K562 (cell line): ENCODE results near the gene CALHM4. TPM values are rescaled to one million over a fixed set of nuclear protein-coding genes. Genes with fewer than 3 reads are reported as not detected.

ENCODE experiments used
- FIP1L1 ChIP-seq: fragments of 200-400 bp; formaldehyde crosslinking; IDR thresholded peaks from 2 replicates; pipeline ENCODE4 v1.6.1; 2018; ENCODE audit warnings: mild to moderate bottlenecking, low read depth, low read length; ENCODE audit not compliant: poor library complexity, severe bottlenecking
- HMGN3 ChIP-seq: IDR thresholded peaks from 2 replicates; pipeline ENCODE4 v1.6.1; 2011; ENCODE audit warnings: borderline replicate concordance, low read depth, mild to moderate bottlenecking, mixed read lengths, low read length; ENCODE audit not compliant: insufficient read length; ENCODE audit errors: extremely low read depth
- NCOR1 ChIP-seq: fragments of 450-650 bp; IDR thresholded peaks from 2 replicates; pipeline ENCODE4 v1.6.1; 2016; ENCODE audit warnings: mild to moderate bottlenecking, moderate library complexity
- PTBP1 ChIP-seq: fragments of 200-400 bp; formaldehyde crosslinking; IDR thresholded peaks from 2 replicates; pipeline ENCODE4 v1.6.1; 2017; ENCODE audit warnings: low read depth, low read length
- RBM15 ChIP-seq: fragments of 200-400 bp; formaldehyde crosslinking; IDR thresholded peaks from 2 replicates; pipeline ENCODE4 v1.6.1; 2018; ENCODE audit warnings: mild to moderate bottlenecking, low read length, moderate library complexity; ENCODE audit not compliant: insufficient read depth
- RCOR1 ChIP-seq, 2 experiments: IDR thresholded peaks; 2 replicates each; pipeline ENCODE4 v1.6.1; 2012; ENCODE audit warnings: low read depth in 2 of 2, low read length in 2 of 2, borderline replicate concordance in 1 of 2, improper control_type of control experiment in 1 of 2
- RFX5 ChIP-seq: IDR thresholded peaks from 2 replicates; pipeline ENCODE4 v1.6.1; 2011; ENCODE audit warnings: low read depth, mild to moderate bottlenecking, improper control_type of control experiment, low read length
- SRF ChIP-seq, 2 experiments: fragments of 250-450, 450-650 bp in 1 of 2; sonication (Bioruptor Pico) in 1 of 2; sonication (generic) in 1 of 2; formaldehyde crosslinking; IDR thresholded peaks; 2 replicates each; pipeline versions ENCODE4 v1.5.0 to v1.5.1; 2020 to 2022; ENCODE audit warnings: mild to moderate bottlenecking in 1 of 2, missing genetic modification reagents in 1 of 2
- YY1 ChIP-seq, 3 experiments: IDR thresholded peaks; 2 replicates each; pipeline ENCODE4 v1.6.1; 2011; ENCODE audit warnings: low read length in 2 of 3, mild to moderate bottlenecking in 2 of 3, moderate library complexity in 2 of 3, borderline replicate concordance in 1 of 3, control low read depth in 1 of 3, low read depth in 1 of 3; ENCODE audit not compliant: insufficient read depth in 3 of 3, insufficient replicate concordance in 2 of 3, control insufficient read depth in 1 of 3, insufficient read length in 1 of 3; ENCODE audit errors: extremely low read depth in 1 of 3
- ZBTB17 ChIP-seq: fragments of 450-650 bp; formaldehyde crosslinking; IDR thresholded peaks from 2 replicates; pipeline ENCODE4 v1.4.0; 2020; ENCODE audit warnings: mild to moderate bottlenecking
- ZNF75A ChIP-seq: fragments of 450-650 bp; formaldehyde crosslinking; IDR thresholded peaks from 2 replicates; pipeline ENCODE4 v1.4.0; 2020; ENCODE audit warnings: mild to moderate bottlenecking
- polyA plus RNA-seq, 8 experiments: library from polyadenylated mRNA; depleted of rRNA in 4 of 8; stranded (reverse) in 5 of 8; unstranded in 3 of 8; fragments of >200 nt; fragmentation: Nextera tagmentation in 2 of 8; fragmentation: Illumina TruSeq in 1 of 8; extraction: Ambion mirVana in 2 of 8; extraction: Trizol in 1 of 8; gene quantifications; 2 replicates each; pipeline versions ENCODE4 v1.2.1 to v1.2.3, GENCODE V29; 2011 to 2014; ENCODE audit warnings: inconsistent platforms in 1 of 8, missing spikeins in 1 of 8
- total RNA-seq, 7 experiments: library from RNA; depleted of rRNA in 6 of 7; stranded (reverse); fragments of >200 nt in 6 of 7; fragmentation: Illumina TruSeq in 2 of 7; extraction: Trizol in 2 of 7; gene quantifications; 2 replicates each; pipeline versions ENCODE4 v1.2.1 to v1.2.3, GENCODE V29; 2011 to 2021; ENCODE audit warnings: low replicate concordance in 1 of 7
- TF ChIP-seq, protein P1 (sequence below), 2 experiments: fragments of 450-650 bp in 1 of 2; sonication (generic) in 1 of 2; formaldehyde crosslinking in 1 of 2; IDR thresholded peaks in 1 of 2; conservative IDR thresholded peaks in 1 of 2; 2 replicates each; pipeline versions ENCODE4 v1.6.1 to v1.8.1; 2016 to 2023; ENCODE audit warnings: mild to moderate bottlenecking in 2 of 2, moderate library complexity in 2 of 2, inconsistent platforms in 1 of 2, missing genetic modification reagents in 1 of 2
- TF ChIP-seq, protein P2 (sequence below): fragments of 250-450 bp; sonication (Bioruptor Pico); IDR thresholded peaks from 2 replicates; pipeline ENCODE4 v1.4.0; 2020; ENCODE audit warnings: mild to moderate bottlenecking, moderate library complexity, borderline replicate concordance
- TF ChIP-seq, protein P3 (sequence below): sonication (generic); formaldehyde crosslinking; IDR thresholded peaks from 2 replicates; pipeline ENCODE4 v1.8.0; 2023; ENCODE audit warnings: mild to moderate bottlenecking, missing genetic modification reagents
- TF ChIP-seq, protein P4 (sequence below): fragments of 450-650 bp; formaldehyde crosslinking; IDR thresholded peaks from 2 replicates; pipeline ENCODE4 v1.4.0; 2020; ENCODE audit warnings: mild to moderate bottlenecking, moderate library complexity

The CALHM4 gene
- total and polyA plus RNA-seq, 9 of the 15 experiments (the other 6 are each of a cell fraction or from before 2014, with no cell fraction given) = not detected

DNA sequence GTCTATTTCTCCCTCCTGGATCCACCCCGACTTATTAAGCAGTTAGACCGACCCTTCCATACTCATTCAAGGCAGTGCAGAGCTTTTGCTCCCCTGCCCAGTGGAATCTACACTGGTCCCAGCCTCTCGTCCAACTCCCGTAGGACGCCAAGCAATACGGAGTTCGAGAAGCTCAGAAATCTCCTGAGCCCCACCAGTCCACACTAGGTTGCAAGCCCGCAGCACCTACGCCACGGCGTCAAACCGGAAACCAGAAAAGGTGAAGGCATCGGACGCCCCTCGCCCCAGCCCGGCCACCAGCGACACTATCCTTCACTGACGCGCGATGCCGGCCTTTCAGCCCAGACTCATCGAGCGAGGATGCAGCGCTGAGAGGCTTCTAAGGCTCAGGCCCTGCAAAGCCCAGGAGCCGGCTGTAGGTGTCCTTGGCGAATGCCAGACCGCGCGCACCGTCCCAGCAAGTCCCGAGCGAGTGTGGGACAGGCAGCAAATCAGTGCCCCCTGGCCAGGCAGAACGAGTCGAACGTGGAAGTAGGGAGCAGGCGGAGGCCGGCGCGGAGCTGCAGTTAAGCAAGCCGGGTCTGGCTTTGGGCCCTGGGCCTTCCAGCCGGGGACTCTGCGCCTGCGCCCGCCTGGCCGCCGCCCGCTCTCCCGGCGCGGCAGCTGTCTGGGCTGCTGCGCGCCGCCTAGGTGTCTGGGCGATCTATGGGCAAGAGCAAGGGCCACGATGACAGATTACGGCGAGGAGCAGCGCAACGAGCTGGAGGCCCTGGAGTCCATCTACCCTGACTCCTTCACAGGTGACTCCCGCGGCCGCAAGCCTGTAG lies 17.5 kb downstream of the CALHM4 start, which contains the start of gene RWDD1 (continued):
- TF ChIP-seq, protein P1, sequence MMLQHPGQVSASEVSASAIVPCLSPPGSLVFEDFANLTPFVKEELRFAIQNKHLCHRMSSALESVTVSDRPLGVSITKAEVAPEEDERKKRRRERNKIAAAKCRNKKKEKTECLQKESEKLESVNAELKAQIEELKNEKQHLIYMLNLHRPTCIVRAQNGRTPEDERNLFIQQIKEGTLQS (IDR thresholded peaks at IDR 0.05) = peak; percentile 27; the same call in 1 of the 2 replicates
- TF ChIP-seq, protein P1 (CRISPR knock-in tag; conservative IDR thresholded peaks at IDR 0.05) = no peak
- TF ChIP-seq RBM15 (no peak), YY1 (IDR thresholded peaks at IDR 0.05; ENCODE audit: borderline replicate concordance in 1 of 3, control insufficient read depth in 1 of 3, extremely low read depth in 1 of 3, insufficient read depth in 3 of 3, insufficient read length in 1 of 3, insufficient replicate concordance in 2 of 3, low read depth in 1 of 3, low read length in 2 of 3) (peak in 2 of 3 experiments; percentile 59 to 72), NCOR1 (peak; percentile 32; the same call in 1 of the 2 replicates), SRF (CRISPR knock-in tag; IDR thresholded peaks at IDR 0.05) (no peak), RFX5 (0 out of 2 replicates have a peak, but pooled peaks have one; percentile 33), PTBP1 (no peak), FIP1L1 (peak; percentile 97), HMGN3 (peak; percentile 81), ZNF75A (CRISPR knock-in tag) (no peak), ZBTB17 (CRISPR knock-in tag) (peak; percentile 100), RCOR1 (IDR thresholded peaks at IDR 0.05; ENCODE audit: borderline replicate concordance in 1 of 2, low read depth in 2 of 2, low read length in 2 of 2) (peak; percentile 73 to 88; a peak in 3 of 4 replicates)
- TF ChIP-seq, protein P2, sequence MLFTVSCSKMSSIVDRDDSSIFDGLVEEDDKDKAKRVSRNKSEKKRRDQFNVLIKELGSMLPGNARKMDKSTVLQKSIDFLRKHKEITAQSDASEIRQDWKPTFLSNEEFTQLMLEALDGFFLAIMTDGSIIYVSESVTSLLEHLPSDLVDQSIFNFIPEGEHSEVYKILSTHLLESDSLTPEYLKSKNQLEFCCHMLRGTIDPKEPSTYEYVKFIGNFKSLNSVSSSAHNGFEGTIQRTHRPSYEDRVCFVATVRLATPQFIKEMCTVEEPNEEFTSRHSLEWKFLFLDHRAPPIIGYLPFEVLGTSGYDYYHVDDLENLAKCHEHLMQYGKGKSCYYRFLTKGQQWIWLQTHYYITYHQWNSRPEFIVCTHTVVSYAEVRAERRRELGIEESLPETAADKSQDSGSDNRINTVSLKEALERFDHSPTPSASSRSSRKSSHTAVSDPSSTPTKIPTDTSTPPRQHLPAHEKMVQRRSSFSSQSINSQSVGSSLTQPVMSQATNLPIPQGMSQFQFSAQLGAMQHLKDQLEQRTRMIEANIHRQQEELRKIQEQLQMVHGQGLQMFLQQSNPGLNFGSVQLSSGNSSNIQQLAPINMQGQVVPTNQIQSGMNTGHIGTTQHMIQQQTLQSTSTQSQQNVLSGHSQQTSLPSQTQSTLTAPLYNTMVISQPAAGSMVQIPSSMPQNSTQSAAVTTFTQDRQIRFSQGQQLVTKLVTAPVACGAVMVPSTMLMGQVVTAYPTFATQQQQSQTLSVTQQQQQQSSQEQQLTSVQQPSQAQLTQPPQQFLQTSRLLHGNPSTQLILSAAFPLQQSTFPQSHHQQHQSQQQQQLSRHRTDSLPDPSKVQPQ = no peak
- TF ChIP-seq, protein P3, sequence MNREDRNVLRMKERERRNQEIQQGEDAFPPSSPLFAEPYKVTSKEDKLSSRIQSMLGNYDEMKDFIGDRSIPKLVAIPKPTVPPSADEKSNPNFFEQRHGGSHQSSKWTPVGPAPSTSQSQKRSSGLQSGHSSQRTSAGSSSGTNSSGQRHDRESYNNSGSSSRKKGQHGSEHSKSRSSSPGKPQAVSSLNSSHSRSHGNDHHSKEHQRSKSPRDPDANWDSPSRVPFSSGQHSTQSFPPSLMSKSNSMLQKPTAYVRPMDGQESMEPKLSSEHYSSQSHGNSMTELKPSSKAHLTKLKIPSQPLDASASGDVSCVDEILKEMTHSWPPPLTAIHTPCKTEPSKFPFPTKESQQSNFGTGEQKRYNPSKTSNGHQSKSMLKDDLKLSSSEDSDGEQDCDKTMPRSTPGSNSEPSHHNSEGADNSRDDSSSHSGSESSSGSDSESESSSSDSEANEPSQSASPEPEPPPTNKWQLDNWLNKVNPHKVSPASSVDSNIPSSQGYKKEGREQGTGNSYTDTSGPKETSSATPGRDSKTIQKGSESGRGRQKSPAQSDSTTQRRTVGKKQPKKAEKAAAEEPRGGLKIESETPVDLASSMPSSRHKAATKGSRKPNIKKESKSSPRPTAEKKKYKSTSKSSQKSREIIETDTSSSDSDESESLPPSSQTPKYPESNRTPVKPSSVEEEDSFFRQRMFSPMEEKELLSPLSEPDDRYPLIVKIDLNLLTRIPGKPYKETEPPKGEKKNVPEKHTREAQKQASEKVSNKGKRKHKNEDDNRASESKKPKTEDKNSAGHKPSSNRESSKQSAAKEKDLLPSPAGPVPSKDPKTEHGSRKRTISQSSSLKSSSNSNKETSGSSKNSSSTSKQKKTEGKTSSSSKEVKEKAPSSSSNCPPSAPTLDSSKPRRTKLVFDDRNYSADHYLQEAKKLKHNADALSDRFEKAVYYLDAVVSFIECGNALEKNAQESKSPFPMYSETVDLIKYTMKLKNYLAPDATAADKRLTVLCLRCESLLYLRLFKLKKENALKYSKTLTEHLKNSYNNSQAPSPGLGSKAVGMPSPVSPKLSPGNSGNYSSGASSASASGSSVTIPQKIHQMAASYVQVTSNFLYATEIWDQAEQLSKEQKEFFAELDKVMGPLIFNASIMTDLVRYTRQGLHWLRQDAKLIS (CRISPR knock-in tag) = peak; percentile 35; the same call in 1 of the 2 replicates
- TF ChIP-seq, protein P4, sequence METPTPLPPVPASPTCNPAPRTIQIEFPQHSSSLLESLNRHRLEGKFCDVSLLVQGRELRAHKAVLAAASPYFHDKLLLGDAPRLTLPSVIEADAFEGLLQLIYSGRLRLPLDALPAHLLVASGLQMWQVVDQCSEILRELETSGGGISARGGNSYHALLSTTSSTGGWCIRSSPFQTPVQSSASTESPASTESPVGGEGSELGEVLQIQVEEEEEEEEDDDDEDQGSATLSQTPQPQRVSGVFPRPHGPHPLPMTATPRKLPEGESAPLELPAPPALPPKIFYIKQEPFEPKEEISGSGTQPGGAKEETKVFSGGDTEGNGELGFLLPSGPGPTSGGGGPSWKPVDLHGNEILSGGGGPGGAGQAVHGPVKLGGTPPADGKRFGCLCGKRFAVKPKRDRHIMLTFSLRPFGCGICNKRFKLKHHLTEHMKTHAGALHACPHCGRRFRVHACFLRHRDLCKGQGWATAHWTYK (CRISPR knock-in tag) = peak; percentile 97
